ENCODE results near the gene SLC7A6OS.

SLC7A6OS gene

GRCh38 chr16:68249371-68249770 lies 61.4 kb downstream of the SLC7A6OS start:
- no peak for DNase-seq
